HUES64 (cell line): ENCODE results near the gene MPG.

Source experiments
- H3K27ac ChIP-seq: 2 replicates; pipeline ENCODE4 v1.7.0; 2013; ENCODE audit warnings: low read depth, low read length, inconsistent platforms
- H3K27me3 ChIP-seq: 2 replicates; pipeline ENCODE4 v1.6.1; 2013; ENCODE audit warnings: mild to moderate bottlenecking, low read length; ENCODE audit not compliant: insufficient read depth
- H3K36me3 ChIP-seq: 2 replicates; pipeline ENCODE4 v1.6.1; 2013; ENCODE audit warnings: mild to moderate bottlenecking, low read length; ENCODE audit not compliant: insufficient read depth
- H3K4me1 ChIP-seq: 2 replicates; pipeline ENCODE4 v1.6.1; 2013; ENCODE audit warnings: mild to moderate bottlenecking, low read length, moderate library complexity; ENCODE audit not compliant: insufficient read depth
- H3K4me3 ChIP-seq: 2 replicates; pipeline ENCODE4 v1.5.1; 2013; ENCODE audit warnings: mild to moderate bottlenecking, low read length, moderate library complexity
- H3K9ac ChIP-seq: 2 replicates; pipeline ENCODE4 v1.6.1; 2013; ENCODE audit warnings: mild to moderate bottlenecking, low read depth, low read length
- H3K9me3 ChIP-seq: 2 replicates; pipeline ENCODE4 v1.6.1; 2013; ENCODE audit warnings: low read depth, low read length; ENCODE audit not compliant: insufficient read depth
- WGBS: fragments of 150-250, 120-280 bp; methylation state at CpG from one replicate; pipeline ENCODE4 v1.1.7; 2013; ENCODE audit warnings: missing lambda C conversion rate; 5-methylcytosine and 5-hydroxymethylcytosine counted together

The MPG gene

DNA sequence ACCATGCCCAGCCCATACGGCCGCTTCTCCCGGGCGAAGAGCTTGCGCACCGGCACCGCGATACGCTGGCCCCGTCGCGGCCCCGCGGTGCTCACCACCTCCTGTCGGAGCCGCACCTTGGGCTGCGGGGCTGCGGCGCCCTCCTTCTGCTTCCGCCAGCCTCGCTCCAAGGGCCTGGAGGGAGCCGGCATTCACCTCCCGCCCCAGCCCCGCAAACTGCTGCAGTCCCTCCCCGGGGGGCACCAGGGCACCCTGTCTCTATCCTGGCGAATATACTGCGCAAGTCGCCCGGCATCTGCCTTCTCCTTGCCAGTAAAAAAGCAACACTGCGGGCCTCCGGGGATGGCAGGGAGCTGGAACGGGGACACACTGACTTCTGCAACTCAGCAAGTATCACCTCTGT is 16.1 kb upstream of the MPG start:
- H3K27ac ChIP-seq = no peak overlapping the region
- WGBS = 96% methylated on average over 32 of the region's 32 CpGs
- H3K4me3 ChIP-seq = no peak overlapping the region
- H3K9me3 ChIP-seq = no peaks in the 10 kb centered on the region
- no peaks in the 10 kb centered on the region for H3K27me3 ChIP-seq
- H3K36me3 ChIP-seq = peaks cover 70% of the 10 kb centered on the region
- no peaks in the 10 kb centered on the region for H3K4me1 ChIP-seq
- H3K9ac ChIP-seq = no peak overlapping the region

DNA sequence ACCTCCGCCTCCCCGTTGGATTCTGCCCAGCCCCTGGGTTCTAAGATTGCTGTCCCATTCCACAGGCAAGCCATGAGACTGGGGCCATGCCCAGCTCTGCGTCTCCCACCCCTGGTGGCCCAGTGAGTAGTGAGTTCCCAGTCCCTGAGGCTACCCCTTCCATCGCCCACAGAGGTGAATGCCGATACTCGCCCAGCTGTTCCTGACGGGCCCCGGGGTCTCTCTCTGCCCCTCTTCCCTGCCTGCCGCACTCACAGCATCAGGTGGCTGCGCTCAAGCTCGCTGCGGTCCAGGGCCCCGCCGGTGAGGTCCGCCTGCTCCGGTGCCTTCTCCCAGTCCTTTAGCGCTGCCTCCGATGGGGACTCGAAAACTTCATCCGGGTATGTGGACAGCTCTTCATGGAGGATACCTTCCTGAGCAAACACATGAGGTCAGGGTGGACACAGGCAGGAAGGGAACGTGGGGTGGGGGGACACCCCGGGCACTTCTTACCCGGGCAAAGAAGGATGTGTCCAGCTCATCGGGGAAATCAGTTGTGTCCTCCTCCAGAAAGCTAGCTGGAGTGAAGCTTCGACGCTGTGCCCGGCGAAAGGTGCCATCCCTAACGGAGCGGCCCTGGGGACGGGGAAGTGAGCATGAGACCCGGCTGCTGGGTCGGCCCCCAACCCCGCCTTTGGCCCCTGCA is 15.6 kb upstream of the MPG start:
- WGBS = 96% methylated on average over 34 of the region's 34 CpGs
- Histone ChIP-seq H3K36me3 (peaks cover 65% of the 10 kb centered on the region), H3K4me1 (no peaks in the 10 kb centered on the region), H3K27me3 (no peaks in the 10 kb centered on the region), H3K4me3 (no peak overlapping the region), H3K27ac (no peak overlapping the region), H3K9me3 (no peaks in the 10 kb centered on the region), H3K9ac (no peak overlapping the region)

DNA sequence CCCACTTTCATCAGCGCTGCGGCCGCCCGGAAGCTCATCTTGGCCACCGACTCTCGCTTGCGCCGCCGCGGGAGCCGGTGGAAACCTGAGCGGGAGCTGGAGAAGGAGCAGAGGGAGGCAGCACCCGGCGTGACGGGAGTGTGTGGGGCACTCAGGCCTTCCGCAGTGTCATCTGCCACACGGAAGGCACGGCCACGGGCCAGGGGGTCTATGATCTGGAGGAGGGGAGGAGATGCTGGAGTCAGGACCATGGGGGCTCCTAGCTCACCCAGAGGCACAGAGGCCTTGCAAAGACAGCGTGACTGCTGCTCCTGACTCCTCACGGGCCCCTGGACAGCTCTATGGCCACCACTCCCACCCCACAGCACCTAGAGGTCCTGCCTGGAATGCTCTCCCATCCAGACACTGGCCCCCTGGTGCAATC is 15.0 kb upstream of the MPG start:
- H3K27ac ChIP-seq = no peak overlapping the region
- H3K9me3 ChIP-seq = no peaks in the 10 kb centered on the region
- no peaks in the 10 kb centered on the region for H3K4me1 ChIP-seq
- no peak overlapping the region for H3K4me3 ChIP-seq
- WGBS = 96% methylated on average over 21 of the region's 21 CpGs
- no peak overlapping the region for H3K9ac ChIP-seq
- no peaks in the 10 kb centered on the region for H3K27me3 ChIP-seq
- H3K36me3 ChIP-seq = peaks cover 59% of the 10 kb centered on the region

DNA sequence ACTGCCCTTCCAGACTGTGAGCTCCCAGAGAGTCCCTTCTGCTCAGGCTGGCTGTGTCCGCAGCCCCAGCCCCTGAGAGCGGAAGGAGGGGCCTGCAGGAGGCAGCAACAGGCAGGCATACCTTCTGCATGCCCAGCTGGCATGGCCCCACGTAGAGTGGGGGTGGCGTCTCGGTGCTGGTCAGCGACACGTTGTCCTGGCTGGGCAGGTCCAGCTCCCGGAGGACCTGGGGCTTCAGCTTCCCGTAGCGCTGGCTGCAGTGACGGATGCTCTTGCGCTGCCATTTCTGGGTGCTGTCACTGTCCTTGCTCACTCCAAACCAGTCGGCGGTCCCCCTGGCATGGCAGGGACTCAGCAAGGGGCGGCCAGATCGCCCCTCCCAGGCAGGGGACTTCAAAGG is 14.6 kb upstream of the MPG start:
- no peak overlapping the region for H3K27ac ChIP-seq
- no peaks in the 10 kb centered on the region for H3K9me3 ChIP-seq
- H3K36me3 ChIP-seq = peaks cover 54% of the 10 kb centered on the region
- H3K27me3 ChIP-seq = no peaks in the 10 kb centered on the region
- 95% methylated on average over 16 of the region's 16 CpGs for WGBS
- no peak overlapping the region for H3K4me3 ChIP-seq
- H3K4me1 ChIP-seq = no peaks in the 10 kb centered on the region
- H3K9ac ChIP-seq = no peak overlapping the region

DNA sequence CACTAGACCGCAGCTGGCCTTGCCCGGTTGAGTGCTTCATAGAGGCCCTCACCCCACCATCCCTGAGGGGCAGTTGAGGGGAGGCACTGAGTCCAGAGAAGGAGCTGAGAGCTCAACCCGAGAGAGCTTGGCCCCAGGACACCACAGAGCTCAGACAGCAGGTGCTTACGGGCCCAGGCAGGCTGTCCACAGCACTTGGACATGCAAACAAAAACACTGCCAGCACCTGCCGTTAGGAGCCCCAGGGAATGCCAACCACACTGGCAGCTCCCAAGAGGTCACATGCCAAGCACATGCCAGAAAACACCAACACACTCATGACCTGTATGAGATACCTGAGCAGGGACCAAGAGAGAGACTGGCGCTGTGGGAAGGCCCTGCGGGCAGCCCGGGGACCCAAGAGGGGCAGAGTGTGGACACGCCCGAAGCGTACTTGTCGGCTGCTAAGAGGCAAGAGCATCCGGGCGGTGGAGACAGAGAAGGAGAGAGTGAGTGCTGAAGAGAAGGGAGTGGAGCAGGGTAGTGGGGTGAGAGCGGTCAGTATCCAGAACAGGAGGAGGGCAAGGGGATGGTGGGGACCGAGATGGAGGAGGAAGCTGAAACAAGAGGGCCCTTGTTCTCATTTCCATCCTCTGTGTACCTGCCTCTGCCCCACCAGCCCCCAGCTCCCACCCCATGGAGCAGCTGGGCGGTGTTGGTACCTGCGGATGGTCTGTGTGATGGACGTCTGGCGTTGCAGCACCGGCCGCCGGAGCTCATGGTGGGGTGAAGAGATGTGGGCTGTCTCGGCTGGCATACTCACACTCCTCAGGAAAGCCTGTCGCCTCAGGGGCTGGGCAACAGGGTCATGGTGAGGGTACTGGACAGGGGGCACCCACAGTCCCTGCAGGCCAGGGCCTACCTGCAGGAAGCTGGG is 13.8 kb upstream of the MPG start:
- Histone ChIP-seq H3K9ac (no peak overlapping the region), H3K27ac (no peak overlapping the region), H3K4me1 (no peaks in the 10 kb centered on the region), H3K9me3 (no peaks in the 10 kb centered on the region), H3K4me3 (no peak overlapping the region), H3K27me3 (no peaks in the 10 kb centered on the region), H3K36me3 (peaks cover 46% of the 10 kb centered on the region)
- WGBS = 96% methylated on average over 25 of the region's 25 CpGs

DNA sequence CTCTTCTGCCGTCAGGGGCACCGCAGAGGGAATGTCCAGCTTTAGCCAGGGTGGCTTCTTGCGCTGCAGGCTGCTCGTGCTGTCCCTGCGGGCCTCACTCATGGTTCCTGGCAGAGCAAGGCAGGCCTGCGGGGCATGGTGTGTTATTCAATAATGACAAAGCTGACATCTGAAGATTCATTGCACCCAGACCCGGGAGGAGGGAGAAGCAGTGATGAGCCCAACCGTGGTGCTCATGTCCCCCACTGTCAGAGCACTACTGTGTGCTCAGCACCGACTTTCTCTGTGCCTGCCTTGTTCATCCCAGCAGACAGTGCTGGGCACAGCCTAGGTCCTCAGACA is 13.1 kb upstream of the MPG start:
- no peaks in the 10 kb centered on the region for H3K27me3 ChIP-seq
- WGBS = 84% methylated on average over 9 of the region's 9 CpGs

DNA sequence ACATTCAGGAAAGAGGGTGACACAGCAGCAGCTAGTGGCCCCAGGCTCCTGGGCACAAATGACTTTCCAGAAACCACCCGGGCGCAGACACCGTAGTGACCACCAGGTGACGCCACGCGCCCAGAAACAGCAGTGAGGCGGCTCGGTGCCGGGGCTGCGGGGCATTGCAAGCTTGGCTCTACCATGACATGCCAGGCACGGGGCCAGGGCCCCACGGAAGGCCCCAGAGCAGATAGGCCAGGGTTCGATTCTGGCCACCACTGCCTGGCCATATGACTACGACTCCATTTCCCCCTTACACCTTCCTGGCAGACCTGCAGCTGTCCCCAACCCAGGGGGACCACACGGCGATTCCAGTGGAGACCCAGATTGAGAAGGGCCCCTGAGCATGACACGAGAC is 12.3 kb upstream of the MPG start:
- Histone ChIP-seq H3K27ac (no peak overlapping the region), H3K9ac (no peak overlapping the region), H3K27me3 (no peaks in the 10 kb centered on the region), H3K9me3 (no peaks in the 10 kb centered on the region), H3K4me3 (no peak overlapping the region), H3K4me1 (0 out of 2 replicates have a peak, but pooled peaks cover 2% of the 10 kb centered on the region), H3K36me3 (peaks cover 32% of the 10 kb centered on the region)
- WGBS = 31% methylated on average over 17 of the region's 17 CpGs

More for the DNA sequence above, 13.1 kb upstream of the MPG start:
- Histone ChIP-seq H3K4me3 (no peak overlapping the region), H3K9ac (no peak overlapping the region), H3K9me3 (no peaks in the 10 kb centered on the region), H3K36me3 (peaks cover 41% of the 10 kb centered on the region), H3K4me1 (no peaks in the 10 kb centered on the region), H3K27ac (no peak overlapping the region)

DNA sequence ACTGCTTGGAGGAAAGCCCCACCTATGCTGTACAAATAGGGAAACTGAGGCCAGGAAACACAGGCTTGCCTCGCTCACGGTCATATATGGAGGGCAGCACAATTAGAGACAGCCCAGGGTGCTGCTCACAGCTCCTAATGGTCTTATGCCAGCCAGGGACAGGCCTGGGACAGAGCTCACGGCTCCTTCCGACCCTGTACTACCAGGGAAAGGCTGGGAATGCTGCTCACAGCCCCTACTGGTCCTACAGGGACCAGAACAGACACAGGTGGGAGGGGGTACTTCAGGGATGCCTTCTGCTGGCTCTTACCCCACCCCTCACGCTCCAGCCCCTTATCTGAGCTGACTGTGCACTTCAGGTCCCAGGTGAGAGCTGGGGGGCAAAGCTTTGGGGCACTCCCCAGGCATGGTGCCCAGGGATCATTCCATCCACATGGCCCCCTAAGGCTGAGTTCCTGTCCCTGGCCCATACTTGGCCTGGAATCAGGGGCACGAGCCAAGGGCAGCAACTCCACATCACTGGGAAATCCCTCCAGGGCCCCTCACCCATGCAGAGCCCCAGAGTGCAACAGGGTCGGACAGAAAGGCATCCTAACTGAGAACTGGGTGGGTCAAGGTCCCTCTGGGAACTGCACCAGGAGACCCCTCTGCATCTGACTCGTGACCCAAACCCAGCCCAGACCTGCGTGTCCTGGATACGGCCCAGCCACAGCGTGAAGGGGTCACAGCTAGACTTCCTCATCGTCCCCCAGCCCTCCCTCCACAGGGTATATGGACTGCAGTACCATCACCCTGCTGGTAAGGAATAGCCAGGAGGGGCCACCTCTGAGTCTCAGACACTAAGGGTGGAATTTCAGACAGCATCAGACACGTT is 11.5 kb upstream of the MPG start:
- Histone ChIP-seq H3K27ac (no peak overlapping the region), H3K9me3 (no peaks in the 10 kb centered on the region), H3K4me1 (peaks cover 7% of the 10 kb centered on the region), H3K27me3 (no peaks in the 10 kb centered on the region), H3K9ac (no peak overlapping the region), H3K4me3 (no peak overlapping the region), H3K36me3 (peaks cover 26% of the 10 kb centered on the region)
- WGBS = 87% methylated on average over 13 of the region's 13 CpGs

DNA sequence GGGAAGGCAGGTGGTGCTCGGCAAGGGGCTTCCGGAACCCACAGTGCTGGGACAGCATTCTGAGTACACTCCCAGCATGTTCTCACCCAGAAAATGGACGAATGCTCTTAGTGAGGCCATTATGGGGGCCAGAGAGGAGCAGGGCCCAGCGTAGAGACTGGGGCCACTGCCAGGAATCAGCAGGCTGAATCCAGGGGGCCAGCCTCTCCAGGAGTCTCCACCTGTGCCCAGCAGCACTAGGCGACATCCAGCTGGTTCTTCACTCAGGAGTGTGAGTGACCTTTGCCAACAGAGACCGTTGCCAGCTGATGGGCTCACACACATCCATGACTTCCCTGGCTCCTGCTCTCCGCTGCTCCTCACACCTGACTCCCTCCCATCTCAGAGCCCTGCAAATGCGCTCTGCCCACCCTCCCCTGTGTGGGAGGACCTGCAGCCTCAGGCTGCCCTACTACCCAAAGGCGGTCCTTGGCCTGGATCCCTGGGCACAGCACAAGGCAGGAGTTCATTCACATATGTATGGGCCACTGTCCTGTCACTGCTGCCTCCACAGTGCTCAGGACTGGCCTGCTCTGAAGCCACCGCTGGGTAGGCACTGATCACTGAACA is 10.7 kb upstream of the MPG start:
- peaks cover 7% of the 10 kb centered on the region for H3K4me1 ChIP-seq
- no peak overlapping the region for H3K9ac ChIP-seq
- WGBS = 88% methylated on average over 10 of the region's 10 CpGs
- no peak overlapping the region for H3K4me3 ChIP-seq
- H3K27me3 ChIP-seq = no peaks in the 10 kb centered on the region
- H3K36me3 ChIP-seq = peaks cover 24% of the 10 kb centered on the region
- no peak overlapping the region for H3K27ac ChIP-seq
- no peaks in the 10 kb centered on the region for H3K9me3 ChIP-seq

DNA sequence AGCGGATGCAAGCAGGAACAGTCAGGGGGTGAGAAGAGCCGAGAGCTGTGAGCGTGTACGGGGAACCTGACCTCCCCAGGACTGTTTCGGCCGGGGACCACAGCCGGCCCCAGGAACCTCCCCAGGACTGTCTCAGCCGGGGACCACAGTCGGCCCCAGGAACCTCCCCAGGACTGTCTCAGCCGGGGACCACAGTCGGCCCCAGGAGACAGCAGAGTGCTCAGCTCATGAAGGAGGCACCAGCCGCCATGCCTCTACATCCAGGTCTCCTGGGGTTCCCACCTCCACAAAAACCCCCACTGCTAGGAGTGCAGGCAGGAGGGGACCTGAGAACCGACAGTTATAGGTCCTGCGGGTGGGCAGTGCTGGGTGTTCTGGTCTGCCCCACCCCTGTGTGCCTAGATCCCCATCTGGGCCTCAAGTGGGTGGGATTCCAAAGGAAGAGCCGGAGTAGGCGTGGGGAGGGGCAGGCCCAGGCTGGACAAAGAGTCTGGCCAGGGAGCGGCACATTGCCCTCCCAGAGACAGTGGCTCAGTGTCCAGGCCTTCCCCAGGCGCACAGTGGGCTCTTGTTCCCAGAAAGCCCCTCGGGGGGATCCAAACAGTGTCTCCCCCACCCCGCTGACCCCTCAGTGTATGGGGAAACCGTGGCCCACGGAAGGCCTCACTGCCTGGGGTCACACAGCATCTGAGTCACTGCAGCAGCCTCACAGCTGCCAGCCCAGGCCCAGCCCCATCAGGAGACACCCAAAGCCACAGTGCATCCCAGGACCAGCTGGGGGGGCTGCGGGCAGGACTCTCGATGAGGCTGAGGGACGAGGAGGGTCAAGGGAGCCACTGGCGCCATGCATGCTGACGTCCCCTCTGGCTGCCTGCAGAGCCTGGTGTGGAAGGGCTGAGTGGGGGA is 9.9 kb upstream of the MPG start:
- 90% methylated on average over 27 of the region's 27 CpGs for WGBS
- no peak overlapping the region for H3K27ac ChIP-seq

More for the DNA sequence above, 9.9 kb upstream of the MPG start:
- Histone ChIP-seq H3K9me3 (no peaks in the 10 kb centered on the region), H3K4me3 (no peak overlapping the region), H3K36me3 (peaks cover 16% of the 10 kb centered on the region), H3K9ac (no peak overlapping the region), H3K4me1 (peaks cover 13% of the 10 kb centered on the region), H3K27me3 (no peaks in the 10 kb centered on the region)
